CD4-positive, CD25-positive, alpha-beta regulatory T cell (primary cell): ENCODE results near the gene PPM1G. TPM values are rescaled to one million over a fixed set of nuclear protein-coding genes. Genes with fewer than 3 reads are reported as not detected.
A peak's percentile ranks its signal among the peaks of the same experiment; 100 is the strongest.
"Not testable (repeated sequence)": the region's sequence is repeated elsewhere in the genome, so short reads cannot be mapped to it uniquely, and the experiment has no call there.

ENCODE experiments used
- ATAC-seq, 2 donors: fragments of 150-1000 bp; cut with Tn5 transposase; one replicate each; pipeline ENCODE4 v1.10.0; 2021; ENCODE audit warnings: low read depth in 2 of 2, moderate number of reproducible peaks in 2 of 2, moderate library complexity in 1 of 2
- DNase-seq, 3 donors: peaks; one replicate each; pipeline versions ENCODE4 v3.0.0 to v3.0.0-alpha.2; 2012 to 2022; ENCODE audit warnings: mixed read lengths in 1 of 3
- H3K27ac ChIP-seq: one replicate; pipeline ENCODE4 v1.7.0; 2013; ENCODE audit warnings: mild to moderate bottlenecking, low read length; ENCODE audit not compliant: insufficient read depth, poor library complexity, severe bottlenecking
- H3K27me3 ChIP-seq: one replicate; pipeline ENCODE4 v1.7.0; 2013; ENCODE audit warnings: low read length; ENCODE audit not compliant: control insufficient read depth, insufficient read depth
- H3K36me3 ChIP-seq: one replicate; pipeline ENCODE4 v1.7.0; 2013; ENCODE audit warnings: mild to moderate bottlenecking, low read length, moderate library complexity; ENCODE audit not compliant: control insufficient read depth, insufficient read depth
- H3K4me1 ChIP-seq: 2 replicates; pipeline ENCODE4 v1.7.0; 2013; ENCODE audit warnings: mild to moderate bottlenecking, low read length; ENCODE audit not compliant: insufficient read depth, control insufficient read depth, poor library complexity, severe bottlenecking
- H3K4me3 ChIP-seq: one replicate; pipeline ENCODE4 v1.7.0; 2013; ENCODE audit warnings: low read depth, mild to moderate bottlenecking, low read length, moderate library complexity
- H3K9me3 ChIP-seq, 2 experiments: 1 replicate in 1 of 2; 2 replicates in 1 of 2; pipeline ENCODE4 v1.7.0; 2013; ENCODE audit warnings: low read length in 2 of 2, mild to moderate bottlenecking in 1 of 2, moderate library complexity in 1 of 2; ENCODE audit not compliant: control insufficient read depth in 2 of 2
- H3K27ac Mint-ChIP-seq, 3 donors: one replicate each; pipeline ENCODE4 v1.8.0; 2020 to 2022; ENCODE audit warnings: mild to moderate bottlenecking in 3 of 3, mixed read lengths in 3 of 3, moderate library complexity in 2 of 3
- H3K27me3 Mint-ChIP-seq: one replicate; pipeline ENCODE4 v1.8.0; 2022; ENCODE audit warnings: mild to moderate bottlenecking, mixed read lengths
- H3K36me3 Mint-ChIP-seq: one replicate; pipeline ENCODE4 v1.8.0; 2020; ENCODE audit warnings: mixed read lengths
- H3K4me1 Mint-ChIP-seq, 4 donors: one replicate each; pipeline ENCODE4 v1.8.0; 2020 to 2022; ENCODE audit warnings: mixed read lengths in 4 of 4, mild to moderate bottlenecking in 1 of 4
- H3K4me3 Mint-ChIP-seq, 4 donors: one replicate each; pipeline ENCODE4 v1.8.0; 2020 to 2022; ENCODE audit warnings: mild to moderate bottlenecking in 4 of 4, mixed read lengths in 4 of 4, moderate library complexity in 3 of 4
- H3K9me3 Mint-ChIP-seq, 7 donors: one replicate each; pipeline ENCODE4 v1.8.0; 2020 to 2022; ENCODE audit warnings: mixed read lengths in 7 of 7, mild to moderate bottlenecking in 3 of 7, moderate library complexity in 2 of 7
- polyA plus RNA-seq, 4 donors: library from polyadenylated mRNA; unstranded; fragments of 300-500 nt; fragmentation: Illumina TruSeq; gene quantifications; one replicate each; pipeline ENCODE4 v1.2.3, GENCODE V29; 2021
- total RNA-seq: library from RNA; stranded (reverse); gene quantifications from one replicate; pipeline ENCODE4 v1.2.3, GENCODE V29; 2022

Gene PPM1G
- total and polyA plus RNA-seq, 5 donors from 2014 or later: 73.7 to 144 (median 117) TPM

DNA sequence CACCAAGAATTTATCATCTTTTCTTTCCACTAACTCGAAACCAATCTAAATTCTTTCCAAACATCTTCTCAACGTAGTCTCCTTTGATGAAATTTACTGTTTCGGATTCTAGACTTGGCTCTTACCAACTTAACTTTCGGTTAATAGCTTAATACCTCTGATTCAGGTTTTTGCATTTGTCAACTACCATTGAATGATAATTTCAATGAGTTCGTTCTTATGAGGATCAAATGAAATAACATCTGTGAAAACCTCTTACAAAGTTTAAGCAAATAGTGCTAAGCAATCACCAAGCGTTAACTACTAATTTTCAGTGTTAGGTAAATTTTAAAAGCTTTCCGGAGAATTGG, 18.4 kb upstream of the PPM1G start:
- peaks cover 3% of the 10 kb centered on the region for H3K36me3 Mint-ChIP-seq
- H3K27ac Mint-ChIP-seq: peak overlapping the region; percentile 89 to 99 (median 94)
- H3K27me3 ChIP-seq: no peaks in the 10 kb centered on the region
- H3K4me1 Mint-ChIP-seq: peaks cover 21 to 42% (median 30%) of the 10 kb centered on the region in 4 donors
- ATAC-seq (no peak), DNase-seq (no peak)
- H3K27me3 Mint-ChIP-seq: peaks cover 7% of the 10 kb centered on the region
- H3K4me3 Mint-ChIP-seq: peak overlapping the region; percentile 98 to 99 (median 98)
- H3K36me3 ChIP-seq: no peaks in the 10 kb centered on the region
- peaks cover 39% of the 10 kb centered on the region for H3K4me1 ChIP-seq
- H3K9me3 ChIP-seq: no peaks in the 10 kb centered on the region
- peak overlapping the region; percentile 87 for H3K4me3 ChIP-seq
- H3K9me3 Mint-ChIP-seq: peaks cover 0 to 3% (median 0%) of the 10 kb centered on the region in 7 donors
- H3K27ac ChIP-seq: peak overlapping the region; percentile 86

DNA sequence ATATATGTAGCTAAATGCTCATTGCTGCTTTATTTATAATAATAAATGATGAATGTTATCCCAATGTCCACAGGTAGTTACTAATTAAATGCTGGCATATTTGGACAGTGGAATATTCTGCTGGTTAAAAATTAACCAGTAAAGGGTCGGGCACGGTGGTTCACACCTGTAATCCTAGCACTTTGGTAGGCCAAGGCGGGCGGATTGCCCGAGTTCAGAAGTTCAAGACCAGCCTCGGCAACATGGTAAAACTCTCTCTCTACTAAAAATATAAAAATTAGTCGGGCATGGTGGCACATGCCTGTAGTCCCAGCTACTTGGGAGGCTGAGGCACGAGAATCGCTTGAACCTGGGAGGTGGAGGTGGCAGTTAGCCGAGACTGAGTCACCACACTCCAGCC, 15.6 kb upstream of the PPM1G start:
- H3K4me1 Mint-ChIP-seq: peaks cover 12 to 21% (median 17%) of the 10 kb centered on the region in 4 donors
- not testable (repeated sequence) for H3K4me3 ChIP-seq, DNase-seq, H3K27me3 ChIP-seq, H3K4me3 Mint-ChIP-seq, H3K9me3 ChIP-seq, H3K36me3 Mint-ChIP-seq, ATAC-seq, H3K27me3 Mint-ChIP-seq, H3K27ac ChIP-seq, H3K27ac Mint-ChIP-seq, H3K36me3 ChIP-seq, H3K9me3 Mint-ChIP-seq
- peaks cover 16% of the 10 kb centered on the region for H3K4me1 ChIP-seq

DNA sequence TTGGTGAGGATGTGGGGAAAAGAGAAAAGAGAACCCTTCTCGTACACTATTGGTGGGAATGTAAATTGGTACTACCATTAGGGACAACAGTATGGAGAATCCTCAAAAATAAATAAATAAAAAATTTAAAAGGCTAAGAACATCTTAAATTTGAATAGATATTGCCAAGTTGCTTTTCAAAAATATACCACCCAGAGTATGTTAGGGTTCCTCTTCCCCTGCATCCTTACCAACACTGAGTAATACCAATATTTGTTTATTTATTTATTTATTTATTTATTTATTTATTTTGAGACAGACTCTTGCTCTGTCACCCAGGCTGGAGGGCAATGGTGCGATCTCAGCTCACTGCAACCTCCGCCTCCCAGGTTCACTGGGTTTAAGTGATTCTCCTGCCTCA, 13.6 kb upstream of the PPM1G start:
- Histone ChIP-seq H3K27me3 (no peaks in the 10 kb centered on the region), H3K9me3 (no peaks in the 10 kb centered on the region), H3K4me3 (no peak overlapping the region), H3K4me1 (peaks cover 5% of the 10 kb centered on the region), H3K36me3 (no peaks in the 10 kb centered on the region), H3K27ac (no peak overlapping the region)
- H3K4me1 Mint-ChIP-seq: peaks cover 4 to 7% (median 5%) of the 10 kb centered on the region in 4 donors
- H3K4me3 Mint-ChIP-seq: no peak overlapping the region
- no peak overlapping the region for H3K27ac Mint-ChIP-seq
- peaks cover 0 to 3% (median 0%) of the 10 kb centered on the region in 7 donors for H3K9me3 Mint-ChIP-seq
- no peaks in the 10 kb centered on the region for H3K27me3 Mint-ChIP-seq
- no peaks in the 10 kb centered on the region for H3K36me3 Mint-ChIP-seq
- ATAC-seq: no peak
- no peak for DNase-seq

DNA sequence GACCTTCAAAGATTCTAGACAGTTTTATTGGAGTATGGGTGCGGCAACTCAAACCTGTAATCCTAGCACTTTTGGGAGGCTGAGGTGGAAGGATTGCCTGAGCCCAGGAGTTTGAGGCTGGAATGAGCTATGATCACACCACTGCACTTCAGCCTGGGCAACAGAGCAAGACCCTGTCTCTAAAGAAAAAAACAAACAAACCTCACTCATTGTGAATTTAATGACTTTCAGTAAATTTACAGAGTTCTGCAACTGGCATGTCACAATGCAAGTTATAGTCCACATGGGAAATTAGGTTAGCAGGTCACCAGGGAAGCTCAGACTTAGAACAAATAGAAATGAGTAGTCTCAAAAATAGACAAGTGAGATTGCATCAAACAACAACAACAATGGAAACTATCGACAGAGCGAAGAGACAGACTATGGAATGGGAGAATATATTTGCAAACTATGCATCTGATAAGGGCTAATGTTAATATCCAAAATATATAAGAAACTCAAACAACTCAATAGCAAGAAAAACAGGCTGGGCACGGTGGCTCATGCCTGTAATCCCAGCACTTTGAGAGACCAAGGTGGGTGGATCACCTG, 12.4 kb upstream of the PPM1G start:
- Mint-ChIP-seq H3K36me3 (no peaks in the 10 kb centered on the region), H3K27ac (peak overlapping the region in 2 of 3 donors; percentile 21 to 27)

DNA sequence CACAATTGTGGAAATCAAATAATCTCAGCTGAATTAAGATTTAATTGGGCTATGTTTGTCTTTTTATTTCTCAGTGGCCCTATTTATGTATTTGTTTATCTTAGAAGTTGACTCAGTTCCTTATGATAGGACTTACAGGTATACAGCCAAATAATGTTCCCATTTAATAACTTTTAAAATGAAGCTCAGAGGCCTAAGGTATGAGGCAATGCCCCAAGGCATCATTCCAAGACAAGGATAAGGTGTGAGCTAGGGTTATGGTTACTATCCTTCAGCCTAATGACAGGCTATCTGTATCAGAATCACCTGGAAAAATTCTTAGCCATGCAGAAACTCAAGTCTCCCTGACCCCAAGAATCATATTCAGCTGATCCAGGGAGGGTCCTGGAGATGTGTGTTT, 11.6 kb upstream of the PPM1G start:
- Histone ChIP-seq H3K4me1 (no peaks in the 10 kb centered on the region), H3K4me3 (no peak overlapping the region), H3K27me3 (no peaks in the 10 kb centered on the region), H3K36me3 (no peaks in the 10 kb centered on the region), H3K27ac (no peak overlapping the region), H3K9me3 (no peaks in the 10 kb centered on the region)
- no peaks in the 10 kb centered on the region for H3K4me1 Mint-ChIP-seq
- no peak for DNase-seq
- no peak for ATAC-seq
- no peaks in the 10 kb centered on the region for H3K27me3 Mint-ChIP-seq
- H3K9me3 Mint-ChIP-seq: no peaks in the 10 kb centered on the region
- no peaks in the 10 kb centered on the region for H3K36me3 Mint-ChIP-seq
- H3K4me3 Mint-ChIP-seq: no peak overlapping the region
- H3K27ac Mint-ChIP-seq: no peak overlapping the region

More for the DNA sequence above, 12.4 kb upstream of the PPM1G start:
- H3K4me1 ChIP-seq: no peaks in the 10 kb centered on the region
- no peak for ATAC-seq
- Mint-ChIP-seq H3K9me3 (no peaks in the 10 kb centered on the region), H3K4me1 (no peaks in the 10 kb centered on the region), H3K4me3 (no peak overlapping the region), H3K27me3 (no peaks in the 10 kb centered on the region)
- no peak overlapping the region for H3K4me3 ChIP-seq
- H3K27me3 ChIP-seq: no peaks in the 10 kb centered on the region
- H3K27ac ChIP-seq: no peak overlapping the region
- DNase-seq: no peak
- H3K9me3 ChIP-seq: no peaks in the 10 kb centered on the region
- H3K36me3 ChIP-seq: no peaks in the 10 kb centered on the region

DNA sequence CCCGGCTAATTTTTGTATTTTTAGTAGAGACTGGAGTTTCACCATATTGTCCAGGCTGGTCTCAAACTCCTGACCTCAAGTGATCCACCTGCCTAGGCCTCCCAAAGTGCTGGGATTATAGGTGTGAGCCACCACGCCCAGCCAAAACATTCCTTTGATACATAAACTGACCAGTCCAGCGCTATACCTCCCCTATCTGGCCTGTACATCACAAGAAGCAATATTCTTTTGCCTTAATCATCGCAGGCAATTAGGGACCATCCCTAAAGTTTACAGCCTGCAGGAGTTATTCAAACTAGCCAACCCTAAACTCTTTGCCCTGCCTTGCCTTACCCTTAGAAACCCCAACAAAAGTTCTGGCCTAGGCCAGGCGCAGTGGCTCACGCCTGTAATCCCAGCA, 6.8 kb upstream of the PPM1G start:
- Mint-ChIP-seq H3K9me3 (peaks cover 0 to 4% (median 0%) of the 10 kb centered on the region in 7 donors), H3K4me3 (no peak overlapping the region), H3K4me1 (peaks cover 0 to 2% (median 0%) of the 10 kb centered on the region in 4 donors), H3K27ac (no peak overlapping the region), H3K27me3 (peaks cover 4% of the 10 kb centered on the region), H3K36me3 (no peaks in the 10 kb centered on the region)
- Histone ChIP-seq H3K4me1 (no peaks in the 10 kb centered on the region), H3K27ac (no peak overlapping the region), H3K4me3 (no peak overlapping the region), H3K27me3 (no peaks in the 10 kb centered on the region), H3K36me3 (no peaks in the 10 kb centered on the region), H3K9me3 (no peaks in the 10 kb centered on the region)
- ATAC-seq (no peak), DNase-seq (no peak)

DNA sequence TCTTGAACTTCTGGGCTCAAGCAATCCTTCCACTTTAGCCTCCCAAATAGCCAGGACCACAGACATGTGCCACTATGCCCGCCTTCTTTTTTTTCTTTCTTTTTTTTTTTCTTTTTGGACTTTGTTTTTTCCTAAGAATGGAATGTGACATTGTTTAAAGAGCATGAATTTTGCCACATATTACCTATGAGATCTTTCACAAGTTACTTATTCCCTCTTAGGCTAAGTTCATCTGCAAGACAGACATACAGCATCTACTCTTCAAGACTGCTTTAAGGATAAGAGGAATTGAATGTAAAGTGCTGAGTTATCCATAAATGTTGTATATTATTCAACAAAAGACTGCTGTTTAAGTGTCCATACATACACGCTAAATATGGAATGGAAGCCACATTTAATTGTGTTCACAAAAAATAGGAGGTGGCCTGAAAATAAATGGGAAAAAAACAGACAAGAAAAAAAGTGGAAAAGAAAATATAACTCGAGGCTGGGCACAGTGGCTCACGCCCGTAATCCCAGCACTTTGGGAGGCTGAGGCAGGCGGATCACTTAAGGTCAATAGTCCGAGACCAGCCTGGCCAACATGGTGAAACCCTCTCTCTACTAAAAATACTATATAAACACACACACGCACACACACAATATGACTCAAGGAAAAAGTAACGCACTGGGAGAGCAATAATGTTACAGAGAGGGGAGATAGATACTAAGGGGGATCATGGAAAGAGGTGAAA, 3.2 kb upstream of the PPM1G start:
- DNase-seq: no peak
- Mint-ChIP-seq H3K27ac (no peak overlapping the region), H3K9me3 (peaks cover 0 to 4% (median 0%) of the 10 kb centered on the region in 7 donors), H3K36me3 (no peaks in the 10 kb centered on the region), H3K4me1 (peaks cover 6 to 19% (median 14%) of the 10 kb centered on the region in 4 donors), H3K27me3 (peaks cover 9% of the 10 kb centered on the region), H3K4me3 (peak overlapping the region in 2 of 4 donors; percentile 66 to 72)
- no peaks in the 10 kb centered on the region for H3K9me3 ChIP-seq
- H3K4me1 ChIP-seq: peaks cover 21% of the 10 kb centered on the region
- H3K27ac ChIP-seq: no peak overlapping the region
- no peaks in the 10 kb centered on the region for H3K36me3 ChIP-seq
- no peak for ATAC-seq
- H3K4me3 ChIP-seq: no peak overlapping the region
- no peaks in the 10 kb centered on the region for H3K27me3 ChIP-seq
